Fibroblast of peridontal ligament (primary cell): ENCODE data around the gene MTHFSD.

Experiments
- DNase-seq: peaks from one replicate; pipeline ENCODE4 v3.0.0-alpha.2; 2010; ENCODE audit errors: extremely low read depth

MTHFSD gene

DNA sequence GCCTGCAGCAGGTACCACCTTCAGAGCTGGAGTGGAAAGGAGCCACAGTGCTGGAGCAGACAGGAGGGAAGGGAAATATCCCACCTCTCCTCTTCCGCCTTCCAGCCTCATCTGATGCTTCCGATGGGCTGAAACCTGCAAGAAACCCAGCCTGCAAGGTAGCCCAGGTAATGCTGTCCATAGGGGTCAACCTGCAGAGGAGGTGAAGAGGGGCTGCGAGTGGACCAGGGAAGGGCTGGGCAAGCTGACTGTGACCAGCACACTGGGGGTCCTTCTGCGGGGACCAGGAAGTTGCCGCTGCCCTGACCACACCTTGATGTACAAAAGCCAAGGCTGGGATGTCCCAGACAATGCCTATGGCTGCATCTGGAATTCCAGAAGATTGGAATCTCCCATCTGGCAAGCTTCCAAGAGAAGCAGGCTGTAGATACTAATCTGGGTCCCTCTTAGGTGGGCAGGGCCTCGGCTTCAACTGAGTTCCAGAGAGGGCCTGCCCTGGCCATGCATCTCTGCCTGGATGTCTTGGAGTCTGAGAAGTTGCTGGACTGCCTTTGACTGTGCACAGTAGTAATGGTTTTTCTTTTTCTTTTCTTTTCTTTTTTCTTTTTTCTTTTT is 29.1 kb upstream of the MTHFSD start:
- DNase-seq = no peak

DNA sequence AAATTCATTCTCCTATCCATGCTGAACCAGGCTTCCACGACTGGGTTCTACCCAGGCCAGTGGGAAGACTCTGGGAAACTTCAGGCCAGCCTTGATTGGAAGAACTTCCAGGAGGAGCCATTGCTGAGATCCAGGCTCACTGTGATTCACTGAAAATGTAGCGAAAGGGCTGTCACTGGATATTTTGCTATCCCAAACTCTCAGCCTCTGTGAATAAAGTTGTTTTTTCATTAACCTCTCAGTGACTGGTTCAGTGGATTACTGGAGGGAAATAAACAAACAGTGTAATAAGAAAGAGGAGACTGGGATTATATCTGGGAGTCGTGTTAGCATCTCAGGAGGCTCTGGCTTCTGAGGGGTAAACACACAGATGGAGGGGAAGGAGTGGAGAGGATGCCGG is 26.4 kb upstream of the MTHFSD start:
- peak; percentile 68 for DNase-seq

DNA sequence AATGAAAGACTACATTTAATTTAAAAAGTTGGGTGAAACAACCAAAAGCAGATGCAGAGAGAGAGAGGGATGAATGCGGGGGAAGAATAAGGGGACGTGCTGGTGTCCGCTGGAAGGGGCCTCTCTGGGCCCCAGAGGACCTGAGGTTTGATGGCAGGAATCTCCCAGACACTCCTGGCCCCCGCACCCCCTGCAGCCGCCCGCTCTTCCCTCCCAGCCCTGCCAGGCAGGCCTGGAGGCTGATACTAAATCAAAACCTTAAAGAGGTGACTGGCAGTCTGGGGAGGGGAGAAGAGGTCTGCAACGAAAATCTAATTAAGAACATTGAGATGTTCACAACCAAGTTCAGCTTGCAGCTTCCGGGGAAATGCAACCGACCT is 25.7 kb upstream of the MTHFSD start:
- DNase-seq = no peak

DNA sequence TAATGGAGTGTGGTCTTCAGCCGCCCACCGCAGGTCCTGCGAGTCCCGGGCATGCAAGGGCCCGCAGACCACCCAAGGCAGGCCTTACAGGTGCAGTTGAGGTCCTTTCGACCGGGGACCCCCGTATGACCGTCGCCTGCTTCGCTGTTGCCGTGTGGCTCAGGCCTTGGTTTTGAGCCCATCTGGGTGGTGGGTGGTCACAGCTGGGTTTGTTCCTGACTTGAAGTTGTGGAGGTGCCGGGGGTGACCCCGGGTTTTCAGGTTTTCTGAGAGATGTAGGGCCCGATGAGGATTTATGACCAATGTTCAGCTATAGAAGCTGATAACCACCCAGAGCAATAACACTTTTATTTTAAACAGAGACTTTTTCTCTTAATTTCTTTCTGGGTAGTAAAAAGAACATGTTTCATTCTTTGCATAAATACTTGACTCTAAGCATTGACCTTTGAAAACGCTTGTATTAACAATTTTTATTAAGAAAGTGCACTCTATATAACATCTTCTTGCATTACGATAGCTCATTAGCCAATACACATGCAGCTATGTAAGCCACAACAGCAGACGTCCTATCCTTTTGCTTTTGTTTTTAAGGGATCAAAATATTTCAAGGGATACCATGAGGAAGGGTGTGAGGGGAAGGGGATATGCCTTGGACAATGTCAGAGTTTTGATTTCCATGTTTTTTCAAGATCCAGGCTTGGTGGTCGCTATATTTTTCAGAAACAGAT is 25.2 kb upstream of the MTHFSD start:
- peak; percentile 42 for DNase-seq

DNA sequence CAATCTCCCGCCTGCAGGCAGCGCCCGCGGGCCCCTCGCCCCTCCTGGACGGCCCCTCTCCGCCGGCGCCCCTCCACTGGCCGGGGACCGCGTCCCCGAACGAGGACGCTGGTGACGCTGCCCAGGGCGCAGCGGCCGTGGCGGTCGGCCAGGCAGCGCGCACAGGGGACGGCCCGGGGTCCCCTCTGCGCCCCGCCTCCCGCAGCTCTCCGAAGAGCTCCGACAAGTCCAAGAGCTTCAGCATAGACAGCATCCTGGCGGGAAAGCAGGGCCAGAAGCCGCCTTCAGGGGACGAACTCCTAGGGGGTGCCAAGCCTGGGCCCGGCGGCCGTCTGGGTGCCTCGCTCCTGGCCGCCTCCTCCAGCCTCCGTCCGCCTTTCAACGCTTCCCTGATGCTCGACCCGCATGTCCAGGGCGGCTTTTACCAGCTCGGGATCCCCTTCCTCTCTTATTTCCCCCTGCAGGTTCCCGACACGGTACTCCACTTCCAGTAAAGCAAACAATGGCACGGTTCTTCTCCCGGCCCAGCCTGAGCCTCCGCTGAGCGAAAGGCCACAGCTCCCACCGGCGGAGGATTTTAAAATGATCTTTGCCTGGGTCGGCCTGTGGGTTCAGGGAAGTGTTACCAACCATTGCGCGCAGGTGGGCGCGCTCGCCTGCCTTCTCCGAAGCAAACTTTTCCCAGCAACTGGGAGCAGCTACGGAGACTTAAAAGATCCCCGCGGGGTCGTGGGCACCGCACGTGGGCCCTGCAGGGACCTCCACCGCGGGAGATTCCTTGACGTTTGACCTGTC is 24.4 kb upstream of the MTHFSD start:
- DNase-seq = no peak

DNA sequence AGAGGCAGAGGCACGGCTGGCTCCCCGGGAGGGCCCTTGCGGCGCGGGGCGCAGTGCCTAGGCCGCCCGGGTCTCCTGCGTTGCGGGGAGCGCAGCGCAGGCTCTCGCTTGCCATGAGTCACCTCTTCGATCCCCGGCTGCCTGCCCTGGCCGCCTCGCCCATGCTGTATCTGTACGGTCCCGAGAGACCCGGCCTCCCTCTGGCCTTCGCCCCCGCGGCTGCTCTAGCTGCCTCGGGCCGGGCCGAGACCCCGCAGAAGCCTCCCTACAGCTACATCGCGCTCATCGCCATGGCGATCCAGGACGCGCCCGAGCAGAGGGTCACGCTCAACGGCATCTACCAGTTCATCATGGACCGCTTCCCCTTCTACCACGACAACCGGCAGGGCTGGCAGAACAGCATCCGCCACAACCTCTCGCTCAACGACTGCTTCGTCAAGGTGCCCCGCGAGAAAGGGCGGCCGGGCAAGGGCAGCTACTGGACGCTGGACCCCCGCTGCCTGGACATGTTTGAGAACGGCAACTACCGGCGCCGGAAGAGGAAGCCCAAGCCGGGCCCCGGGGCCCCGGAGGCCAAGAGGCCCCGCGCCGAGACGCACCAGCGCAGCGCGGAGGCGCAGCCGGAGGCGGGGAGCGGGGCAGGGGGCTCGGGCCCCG is 23.7 kb upstream of the MTHFSD start:
- peak; percentile 61 for DNase-seq

DNA sequence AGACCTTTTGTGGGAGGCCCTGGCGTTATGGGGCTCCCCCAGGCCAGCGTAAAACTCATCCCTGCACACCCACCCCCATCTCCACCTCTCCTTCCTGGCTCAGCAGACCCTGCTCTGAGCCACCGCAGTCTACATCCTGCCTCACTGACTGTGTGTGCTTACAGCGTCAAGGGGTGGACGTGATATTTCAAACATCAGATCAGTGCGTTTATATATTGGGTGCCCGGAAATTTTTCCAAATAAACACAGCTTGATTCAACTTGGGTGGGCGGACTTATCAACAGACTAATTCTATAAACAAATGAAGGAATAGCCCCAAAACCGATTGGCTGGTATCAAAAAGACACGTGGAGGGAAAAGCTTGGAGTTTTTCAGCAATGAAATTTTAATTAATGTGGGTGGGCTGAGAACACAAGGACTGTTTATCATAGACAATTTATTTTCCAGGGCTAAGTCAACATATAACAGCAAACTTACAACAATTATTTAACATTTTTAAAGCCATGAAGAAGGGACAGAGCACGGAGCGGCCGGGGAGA is 23.1 kb upstream of the MTHFSD start, which contains the start of gene FOXL1:
FOXL1 (plus strand) TSS at position 489 of the 539 bp plus-strand sequence. CDS start 175 bp downstream, outside the sequence.
- peak; percentile 84 for DNase-seq

DNA sequence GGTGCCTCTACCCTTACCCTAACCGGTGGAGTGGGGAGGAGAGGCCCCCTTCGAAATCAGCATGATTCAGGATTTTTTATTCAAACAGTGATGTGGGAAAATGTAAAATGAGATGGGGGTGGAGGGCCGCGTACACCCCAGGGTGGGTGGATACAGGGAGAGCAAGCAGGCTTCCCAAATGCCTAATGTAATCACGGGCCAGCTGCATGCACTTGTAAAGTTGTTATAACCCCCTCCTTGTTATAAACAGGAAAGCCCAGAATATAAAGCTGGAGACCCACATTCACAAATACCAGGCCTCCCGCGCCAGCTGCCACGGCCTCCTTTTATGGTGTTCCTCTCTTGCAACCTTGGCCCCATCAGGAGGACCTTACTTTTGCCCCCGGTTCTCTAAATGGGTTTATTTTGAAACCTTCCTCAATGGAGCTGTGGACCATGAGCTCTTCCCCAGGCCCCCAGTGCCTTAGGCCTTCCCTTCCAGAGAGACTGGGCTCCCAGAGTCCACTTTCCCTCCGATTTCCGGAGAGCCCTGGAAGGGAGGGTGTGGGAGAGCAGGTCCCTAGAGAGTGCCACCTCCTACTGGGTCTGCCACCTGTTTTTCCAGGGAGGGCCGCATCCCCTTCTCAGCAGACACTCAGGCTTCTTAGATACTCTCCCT is 22.4 kb upstream of the MTHFSD start:
- peak; percentile 50 for DNase-seq

DNA sequence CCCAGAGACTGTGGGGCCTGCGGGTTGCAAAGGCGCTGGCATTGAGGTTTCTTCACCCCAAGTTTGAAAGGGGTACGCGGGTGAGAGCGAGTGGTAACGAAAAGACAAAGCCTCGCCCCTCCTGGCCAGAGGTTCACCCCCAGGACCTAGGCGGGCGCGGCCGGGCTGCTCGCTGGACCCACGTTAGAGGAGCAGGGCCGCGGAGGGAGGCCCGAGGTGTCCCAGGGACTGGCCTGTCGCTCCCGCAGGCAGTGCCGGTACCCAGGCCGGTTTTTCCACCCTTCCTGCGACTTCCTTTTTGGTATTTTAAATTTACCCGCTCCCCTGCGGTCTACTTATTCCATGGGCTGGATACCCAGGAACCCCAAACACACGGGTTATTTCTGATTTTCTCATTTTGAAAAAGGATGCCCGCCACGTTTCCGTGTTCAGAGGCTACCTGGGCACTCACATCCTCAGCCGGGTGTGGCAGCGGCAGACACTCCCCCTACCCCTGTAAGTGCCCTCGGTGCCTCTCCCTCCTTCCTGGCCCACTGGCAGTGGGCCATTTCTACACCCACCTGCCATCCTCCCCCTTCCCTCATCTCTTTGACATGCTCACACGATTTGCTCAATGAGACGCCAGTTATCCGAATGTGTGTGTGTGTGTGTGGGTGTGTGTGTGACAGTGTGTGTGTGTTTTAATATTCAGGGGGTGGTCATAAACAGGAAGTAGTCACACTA is 21.7 kb upstream of the MTHFSD start:
- DNase-seq = no peak

DNA sequence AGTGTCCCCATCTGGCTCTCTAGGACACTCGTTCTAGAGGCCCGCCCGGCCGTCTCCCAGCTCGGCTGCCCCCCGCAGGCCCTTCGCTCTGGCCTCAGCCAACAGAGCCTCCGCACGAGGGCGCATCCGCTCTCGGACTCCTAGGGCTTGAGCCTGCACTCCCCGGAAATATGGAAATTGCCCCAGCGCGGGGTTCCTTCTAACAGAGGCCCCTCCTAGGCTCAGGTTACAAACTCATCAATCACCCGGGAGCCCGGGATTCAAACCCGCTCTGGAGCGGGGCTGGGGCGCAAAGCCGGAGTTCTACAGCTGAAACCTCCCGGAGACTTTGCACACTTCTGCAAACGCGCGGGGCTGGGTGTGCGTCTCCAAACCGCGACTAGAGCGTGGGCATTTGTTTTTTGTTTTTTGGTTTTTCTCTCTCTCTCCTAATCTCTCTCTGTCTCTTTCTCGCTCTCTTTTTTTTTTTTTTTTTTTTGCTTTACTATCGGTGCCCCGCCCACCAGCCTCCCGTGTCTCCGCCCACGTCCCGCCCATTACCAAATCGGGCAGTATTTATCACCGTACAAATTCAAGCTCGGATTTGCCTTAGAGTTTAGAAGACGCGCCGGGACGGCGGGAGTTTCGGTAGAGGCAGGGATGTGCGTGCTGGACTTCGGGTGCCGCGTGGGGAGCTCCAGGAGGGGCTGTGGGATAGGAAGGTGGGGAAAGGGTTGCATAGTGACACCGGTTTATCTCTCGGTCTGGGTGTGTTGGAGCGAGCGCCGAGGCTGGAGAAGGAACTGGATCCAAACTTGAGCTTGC is 20.9 kb upstream of the MTHFSD start:
- DNase-seq = peak; percentile 95

DNA sequence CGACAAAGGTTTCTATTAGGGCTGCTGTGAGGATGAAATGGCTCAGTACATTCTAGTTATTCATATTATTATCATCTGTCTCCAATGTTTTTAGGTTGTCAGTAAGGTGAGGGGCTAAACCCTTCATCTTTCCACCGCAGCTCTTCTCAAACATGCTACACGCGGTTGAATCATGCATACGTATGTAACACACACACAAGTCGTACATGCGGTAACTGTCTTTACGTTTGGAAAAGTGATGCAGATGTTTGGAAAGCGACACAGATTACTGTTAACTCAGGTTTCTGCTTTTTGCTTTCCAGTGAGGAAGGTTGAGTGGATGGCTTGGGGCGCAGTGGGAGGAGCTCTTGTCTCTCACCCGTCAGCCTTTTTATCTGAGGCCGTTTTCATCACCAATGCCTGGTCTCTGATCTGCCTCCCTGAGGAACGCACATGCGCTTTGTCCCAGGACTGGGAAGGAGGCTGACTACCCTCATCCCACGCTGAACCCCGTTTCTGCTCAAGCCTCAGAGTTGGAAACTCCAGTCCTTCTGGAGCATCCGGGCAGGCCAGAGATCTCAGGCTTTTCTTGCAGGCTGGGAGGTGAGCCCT is 20.2 kb upstream of the MTHFSD start:
- DNase-seq = no peak

DNA sequence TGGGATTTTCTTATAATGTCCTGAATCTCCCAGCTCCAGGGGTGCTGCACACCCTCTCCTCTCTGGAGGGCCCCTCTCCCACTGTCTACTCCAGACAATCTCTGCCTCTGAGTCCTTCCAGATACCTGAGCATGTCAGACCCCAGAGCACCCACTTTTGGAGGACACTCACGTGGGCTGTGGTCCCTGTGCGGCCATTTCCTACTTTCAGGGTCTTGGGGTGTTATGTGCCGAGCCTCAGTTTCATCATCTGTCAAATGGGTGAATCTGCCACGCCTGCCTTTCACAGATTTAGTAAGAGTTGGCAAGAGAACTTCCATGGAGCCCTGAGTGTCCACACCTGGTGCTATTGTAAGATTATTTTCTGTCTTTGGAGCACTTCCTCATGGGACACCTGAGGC is 19.6 kb upstream of the MTHFSD start:
- DNase-seq = no peak

DNA sequence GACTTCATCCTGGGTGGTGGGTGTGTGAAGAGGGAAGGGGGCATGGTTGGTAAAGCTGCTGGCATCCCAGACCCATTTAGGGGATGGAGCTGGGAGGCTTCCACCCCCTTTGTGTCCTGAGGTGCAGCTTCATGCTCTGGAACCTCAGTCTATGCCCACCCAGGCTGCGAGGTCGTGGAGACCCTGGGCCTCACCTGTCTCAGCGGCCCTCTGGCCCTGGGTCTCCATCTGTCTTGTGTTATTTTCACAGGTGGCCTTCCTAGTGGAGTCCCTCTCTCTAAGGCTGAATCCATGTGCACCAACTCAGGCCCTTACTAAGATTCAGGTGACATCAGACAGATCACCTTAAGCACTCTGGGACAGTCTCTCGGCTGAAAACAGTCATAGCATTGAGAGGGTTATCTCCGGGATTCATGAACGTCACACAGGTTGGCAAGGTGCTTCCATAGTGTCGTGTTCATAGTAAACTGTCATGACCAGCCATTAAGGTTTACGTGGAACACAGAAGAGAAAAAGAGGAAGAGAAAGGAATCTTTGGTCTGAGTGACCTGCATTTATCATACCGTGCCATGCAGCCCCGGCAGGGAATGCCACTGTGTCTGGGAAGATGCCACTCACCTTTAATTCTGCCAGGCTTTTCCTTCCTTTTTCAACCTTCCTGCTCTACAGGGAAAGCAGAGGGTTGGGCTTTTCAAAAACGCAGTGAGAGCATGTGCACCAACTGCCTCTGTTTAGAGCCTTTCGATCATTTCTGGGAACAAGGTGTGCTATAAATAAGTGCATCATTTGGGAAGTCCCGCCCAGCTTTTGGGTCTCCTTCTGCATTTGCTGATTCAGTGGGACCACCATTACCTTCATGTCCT is 18.8 kb upstream of the MTHFSD start:
- no peak for DNase-seq

DNA sequence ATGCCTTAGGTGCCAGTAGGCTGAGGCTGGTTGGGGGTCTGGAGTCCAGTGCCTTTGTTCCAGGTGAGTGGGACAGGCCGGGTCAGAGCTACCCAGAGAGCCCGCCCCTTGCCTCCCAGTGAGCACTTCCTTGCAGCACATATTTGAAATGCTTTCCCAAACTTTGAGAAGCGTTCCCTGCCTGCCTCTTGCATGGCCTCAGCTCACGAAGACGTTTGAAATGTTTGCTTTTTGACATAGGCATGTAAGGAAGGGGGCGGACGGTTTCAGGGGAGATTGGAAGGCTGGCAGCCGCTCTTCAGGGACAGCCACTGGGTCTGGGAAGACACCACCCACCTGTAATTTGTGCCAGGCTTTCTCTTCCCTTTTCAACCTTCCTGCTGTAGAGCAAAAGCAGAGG is 18.2 kb upstream of the MTHFSD start:
- DNase-seq = no peak

DNA sequence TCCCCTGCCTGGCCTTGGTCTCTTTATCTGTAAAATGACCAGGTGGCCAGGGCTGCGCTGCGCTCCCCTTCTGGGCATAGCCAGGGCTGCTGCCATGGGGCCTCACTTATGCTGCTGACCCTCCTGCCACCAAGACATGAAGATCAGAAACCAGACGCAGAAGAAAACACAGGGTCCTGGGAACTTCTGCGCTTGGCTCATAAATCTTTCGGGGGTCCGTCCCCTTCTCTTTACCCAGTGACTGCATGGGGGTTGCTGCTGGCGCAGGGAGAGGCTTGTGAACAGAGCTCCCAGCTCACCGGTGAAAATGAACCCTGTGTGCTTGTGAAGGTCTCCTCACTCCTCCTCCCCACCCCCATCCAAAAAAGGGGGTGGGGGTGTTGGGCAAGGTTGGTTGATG is 17.6 kb upstream of the MTHFSD start:
- no peak for DNase-seq

DNA sequence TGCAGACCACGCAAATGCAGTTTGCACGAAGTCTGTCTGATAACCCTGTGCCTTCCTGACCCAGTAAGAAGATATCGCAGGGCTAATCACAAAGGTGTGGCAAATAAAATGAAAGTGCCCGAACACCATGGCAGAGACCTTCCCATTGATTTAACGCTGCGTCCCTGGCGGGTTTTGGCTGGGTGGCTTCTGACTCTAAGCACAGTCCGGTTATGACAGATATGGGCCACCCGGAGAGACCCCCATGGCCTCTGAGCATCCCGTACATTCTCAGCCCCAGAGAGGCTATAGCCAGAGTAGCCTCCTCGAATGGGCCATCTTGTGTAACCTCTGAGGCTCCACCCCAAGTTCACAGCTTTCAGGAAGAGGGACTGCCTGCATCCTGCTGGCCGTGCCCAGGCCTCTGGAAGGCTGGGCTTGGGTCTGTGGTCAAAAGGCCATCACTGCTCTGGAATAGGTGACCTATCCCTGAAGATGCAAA is 17.0 kb upstream of the MTHFSD start:
- DNase-seq = no peak

DNA sequence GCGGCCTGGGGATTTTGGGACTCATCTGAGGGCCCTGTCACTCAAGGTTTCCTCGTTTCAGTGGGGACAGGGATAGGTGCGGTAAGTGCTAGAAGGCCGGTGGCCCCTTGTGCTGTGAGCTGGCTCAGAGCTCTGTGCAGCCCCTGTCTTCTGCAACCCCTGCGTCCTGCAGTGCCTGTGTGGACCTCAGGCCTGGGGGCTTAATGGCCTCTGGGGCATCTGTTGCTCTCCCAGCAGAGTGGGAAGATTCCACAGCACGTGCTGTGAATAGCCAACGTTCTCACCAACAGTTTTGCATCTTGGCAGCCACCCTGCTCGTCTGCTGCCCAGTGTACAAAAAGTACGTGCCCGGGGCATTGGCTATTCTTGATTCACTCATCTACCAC is 16.5 kb upstream of the MTHFSD start:
- no peak for DNase-seq
